COLO668 (cell line): ENCODE data around the gene ARHGAP31.
"Not testable (repeated sequence)": the region's sequence is repeated elsewhere in the genome, so short reads cannot be mapped to it uniquely, and the experiment has no call there.

ENCODE experiments used
- DNase-seq: peaks from one replicate; lab custom pipeline; 2025; ENCODE audit not compliant: unreplicated experiment; lab: John Stamatoyannopoulos, UW

The ARHGAP31 gene

GRCh38 chr3:119315600-119316312 lies 21.6 kb downstream of the ARHGAP31 start:
- DNase-seq: no peak

GRCh38 chr3:119316313-119316670 lies 22.1 kb downstream of the ARHGAP31 start:
- no peak for DNase-seq

GRCh38 chr3:119318876-119319275 lies 24.7 kb downstream of the ARHGAP31 start:
- DNase-seq: no peak

- DNase-seq: no peak
Measured at GRCh38 chr3:119319311-119319710, 25.1 kb downstream of the ARHGAP31 start.

- DNase-seq: not testable (repeated sequence)
Measured at GRCh38 chr3:119320785-119321184, 26.6 kb downstream of the ARHGAP31 start.

- DNase-seq: peak; percentile 22
Measured at GRCh38 chr3:119322021-119322834, 28.0 kb downstream of the ARHGAP31 start.

- peak; percentile 80 for DNase-seq
Measured at GRCh38 chr3:119322835-119323722, 28.9 kb downstream of the ARHGAP31 start.

GRCh38 chr3:119323723-119324085 lies 29.5 kb downstream of the ARHGAP31 start:
- no peak for DNase-seq

GRCh38 chr3:119324899-119325298 lies 30.7 kb downstream of the ARHGAP31 start:
- no peak for DNase-seq

- DNase-seq: no peak
Measured at GRCh38 chr3:119326976-119327375, 32.8 kb downstream of the ARHGAP31 start.

- no peak for DNase-seq
Measured at GRCh38 chr3:119329551-119329950, 35.4 kb downstream of the ARHGAP31 start.

- no peak for DNase-seq
Measured at GRCh38 chr3:119330181-119330580, 36.0 kb downstream of the ARHGAP31 start.

- DNase-seq: no peak
Measured at GRCh38 chr3:119330858-119331257, 36.7 kb downstream of the ARHGAP31 start.

- DNase-seq: no peak
Measured at GRCh38 chr3:119331661-119332060, 37.5 kb downstream of the ARHGAP31 start.

- DNase-seq: no peak
Measured at GRCh38 chr3:119333773-119334509, 39.8 kb downstream of the ARHGAP31 start.

GRCh38 chr3:119336823-119337222 lies 42.6 kb downstream of the ARHGAP31 start:
- no peak for DNase-seq

- not testable (repeated sequence) for DNase-seq
Measured at GRCh38 chr3:119337407-119337806, 43.2 kb downstream of the ARHGAP31 start.

GRCh38 chr3:119338754-119339153 lies 44.6 kb downstream of the ARHGAP31 start:
- no peak for DNase-seq

- DNase-seq: no peak
Measured at GRCh38 chr3:119340014-119340413, 45.8 kb downstream of the ARHGAP31 start.

GRCh38 chr3:119340446-119340845 lies 46.3 kb downstream of the ARHGAP31 start:
- no peak for DNase-seq

GRCh38 chr3:119342176-119342575 lies 48.0 kb downstream of the ARHGAP31 start:
- no peak for DNase-seq
